H9 (cell line): ENCODE data around the gene GH2. TPM values are rescaled to one million over a fixed set of nuclear protein-coding genes. Genes with fewer than 3 reads are reported as not detected.

ENCODE experiments used
- DNase-seq: peaks from one replicate; pipeline ENCODE4 v3.0.0-alpha.2; 2017
- H2AFZ ChIP-seq: one replicate; pipeline ENCODE4 v1.6.1; 2013; ENCODE audit warnings: mild to moderate bottlenecking, low read length, control low read depth, moderate library complexity
- H2AK5ac ChIP-seq: 2 replicates; pipeline ENCODE4 v1.6.1; 2013; ENCODE audit warnings: low read length, control low read depth, mixed read lengths; ENCODE audit not compliant: insufficient read length
- H2BK120ac ChIP-seq: one replicate; pipeline ENCODE4 v1.6.1; 2013; ENCODE audit warnings: low read depth, mild to moderate bottlenecking, low read length, control low read depth, inconsistent platforms; ENCODE audit not compliant: poor library complexity, severe bottlenecking
- H2BK12ac ChIP-seq: 2 replicates; pipeline ENCODE4 v1.6.1; 2013; ENCODE audit warnings: low read length, control low read depth, mixed read lengths, low read depth; ENCODE audit not compliant: insufficient read length
- H2BK15ac ChIP-seq: 2 replicates; pipeline ENCODE4 v1.6.1; 2013; ENCODE audit warnings: low read depth, low read length, control low read depth
- H2BK20ac ChIP-seq: one replicate; pipeline ENCODE4 v1.6.1; 2013; ENCODE audit warnings: low read depth, mild to moderate bottlenecking, low read length, control low read depth, inconsistent platforms; ENCODE audit not compliant: poor library complexity, severe bottlenecking
- H2BK5ac ChIP-seq: 2 replicates; pipeline ENCODE4 v1.6.1; 2013; ENCODE audit warnings: low read length, control low read depth, mixed read lengths; ENCODE audit not compliant: insufficient read length
- H3K14ac ChIP-seq: 2 replicates; pipeline ENCODE4 v1.6.1; 2013; ENCODE audit warnings: low read length, control low read depth; ENCODE audit not compliant: insufficient read depth
- H3K18ac ChIP-seq: 2 replicates; pipeline ENCODE4 v1.6.1; 2013; ENCODE audit warnings: low read depth, mild to moderate bottlenecking, mixed read lengths, low read length, control low read depth; ENCODE audit not compliant: insufficient read length
- H3K23ac ChIP-seq: 2 replicates; pipeline ENCODE4 v1.6.1; 2013; ENCODE audit warnings: low read length, control low read depth, mixed read lengths, low read depth; ENCODE audit not compliant: insufficient read length
- H3K23me2 ChIP-seq: 2 replicates; pipeline ENCODE4 v1.6.1; 2013; ENCODE audit warnings: low read depth, mild to moderate bottlenecking, mixed read lengths, low read length, control low read depth; ENCODE audit not compliant: insufficient read length, poor library complexity, severe bottlenecking
- H3K27ac ChIP-seq: 2 replicates; pipeline ENCODE4 v1.5.1; 2013; ENCODE audit warnings: low read length, control low read depth, mixed read lengths, low read depth; ENCODE audit not compliant: insufficient read length
- H3K27me3 ChIP-seq: 2 replicates; pipeline ENCODE4 v1.6.1; 2013; ENCODE audit warnings: low read length, control low read depth, inconsistent platforms; ENCODE audit not compliant: insufficient read depth
- H3K4ac ChIP-seq: 2 replicates; pipeline ENCODE4 v1.6.1; 2013; ENCODE audit warnings: low read depth, mild to moderate bottlenecking, control low read depth, inconsistent platforms, low read length, moderate library complexity
- H3K4me1 ChIP-seq: 2 replicates; pipeline ENCODE4 v1.6.1; 2013; ENCODE audit warnings: low read length, control low read depth, inconsistent platforms; ENCODE audit not compliant: insufficient read depth
- H3K4me2 ChIP-seq: 2 replicates; pipeline ENCODE4 v1.6.1; 2013; ENCODE audit warnings: low read length, control low read depth, mixed read lengths; ENCODE audit not compliant: insufficient read length, insufficient read depth
- H3K56ac ChIP-seq: 2 replicates; pipeline ENCODE4 v1.6.1; 2013; ENCODE audit warnings: low read depth, mild to moderate bottlenecking, mixed read lengths, low read length, control low read depth; ENCODE audit not compliant: insufficient read length
- H3K79me1 ChIP-seq: 2 replicates; pipeline ENCODE4 v1.6.1; 2013; ENCODE audit warnings: low read depth, mild to moderate bottlenecking, moderate library complexity, low read length, control low read depth, inconsistent platforms; ENCODE audit not compliant: insufficient read depth, poor library complexity, severe bottlenecking
- H3K79me2 ChIP-seq: 2 replicates; pipeline ENCODE4 v1.6.1; 2013; ENCODE audit warnings: low read length, control low read depth, inconsistent platforms; ENCODE audit not compliant: insufficient read depth
- H3K9ac ChIP-seq: 2 replicates; pipeline ENCODE4 v1.6.1; 2013; ENCODE audit warnings: low read length, control low read depth, mixed read lengths; ENCODE audit not compliant: insufficient read length; ENCODE audit errors: extremely low read depth
- H3K9me3 ChIP-seq: one replicate; pipeline ENCODE4 v1.6.1; 2013; ENCODE audit warnings: low read depth, low read length, inconsistent platforms; ENCODE audit not compliant: control insufficient read depth
- H3T11ph ChIP-seq: one replicate; pipeline ENCODE4 v1.6.1; 2013; ENCODE audit warnings: mild to moderate bottlenecking, low read length, control low read depth, inconsistent platforms
- H4K20me1 ChIP-seq: one replicate; pipeline ENCODE4 v1.6.1; 2013; ENCODE audit not compliant: control insufficient read depth, insufficient read length, insufficient read depth
- H4K5ac ChIP-seq: 2 replicates; pipeline ENCODE4 v1.6.1; 2013; ENCODE audit warnings: low read depth, mild to moderate bottlenecking, mixed read lengths, low read length, control low read depth; ENCODE audit not compliant: insufficient read length
- H4K8ac ChIP-seq: replicated peaks from 2 replicates; pipeline ENCODE4 v1.6.1; 2013; ENCODE audit warnings: low read length, control low read depth, mixed read lengths, low read depth; ENCODE audit not compliant: insufficient read length
- H4K91ac ChIP-seq: 2 replicates; pipeline ENCODE4 v1.6.1; 2013; ENCODE audit warnings: low read depth, mild to moderate bottlenecking, moderate library complexity, mixed read lengths, low read length, control low read depth; ENCODE audit not compliant: insufficient read length
- H3K27ac Mint-ChIP-seq, 3 experiments: 2 replicates in 2 of 3; 3 replicates in 1 of 3; pipeline ENCODE4 v1.8.0; 2020 to 2021; ENCODE audit warnings: mixed read lengths in 3 of 3, mild to moderate bottlenecking in 1 of 3, moderate library complexity in 1 of 3
- H3K27me3 Mint-ChIP-seq: 2 replicates; pipeline ENCODE4 v1.8.0; 2021; ENCODE audit warnings: low read depth, mild to moderate bottlenecking, moderate library complexity, mixed read lengths
- H3K36me3 Mint-ChIP-seq, 3 experiments: 2 replicates in 2 of 3; 3 replicates in 1 of 3; pipeline ENCODE4 v1.8.0; 2020 to 2021; ENCODE audit warnings: low read depth in 3 of 3, mixed read lengths in 3 of 3; ENCODE audit not compliant: insufficient read depth in 1 of 3
- H3K4me1 Mint-ChIP-seq, 2 experiments: 2 replicates each; pipeline ENCODE4 v1.8.0; 2020; ENCODE audit warnings: mixed read lengths in 2 of 2
- H3K4me3 Mint-ChIP-seq, 2 experiments: 2 replicates in 1 of 2; 3 replicates in 1 of 2; pipeline ENCODE4 v1.8.0; 2020 to 2021; ENCODE audit warnings: mild to moderate bottlenecking in 2 of 2, mixed read lengths in 2 of 2, moderate library complexity in 1 of 2
- H3K9me3 Mint-ChIP-seq, 2 experiments: 2 replicates in 1 of 2; 3 replicates in 1 of 2; pipeline ENCODE4 v1.8.0; 2020; ENCODE audit warnings: mild to moderate bottlenecking in 2 of 2, mixed read lengths in 2 of 2, moderate library complexity in 1 of 2
- CTCF ChIP-seq: fragments of 200-600 bp; sonication (generic); conservative IDR thresholded peaks from 3 replicates; pipeline ENCODE4 v1.8.0; 2021; ENCODE audit warnings: antibody characterized with exemption, mild to moderate bottlenecking
- WGBS: extraction: QIAGEN DNeasy Blood & Tissue Kit; methylation state at CpG from one replicate; pipeline ENCODE4 v1.1.7; 2013; ENCODE audit warnings: missing lambda C conversion rate, low lambda C conversion rate, mixed read lengths; ENCODE audit not compliant: insufficient read length; ENCODE audit errors: extremely low coverage; 5-methylcytosine and 5-hydroxymethylcytosine counted together
- total RNA-seq: library from RNA; stranded (reverse); gene quantifications from 2 replicates; pipeline ENCODE4 v1.2.1, GENCODE V29; 2021

GH2 gene
- total RNA-seq, 1 experiment from 2014 or later, result 0.77 TPM

DNA sequence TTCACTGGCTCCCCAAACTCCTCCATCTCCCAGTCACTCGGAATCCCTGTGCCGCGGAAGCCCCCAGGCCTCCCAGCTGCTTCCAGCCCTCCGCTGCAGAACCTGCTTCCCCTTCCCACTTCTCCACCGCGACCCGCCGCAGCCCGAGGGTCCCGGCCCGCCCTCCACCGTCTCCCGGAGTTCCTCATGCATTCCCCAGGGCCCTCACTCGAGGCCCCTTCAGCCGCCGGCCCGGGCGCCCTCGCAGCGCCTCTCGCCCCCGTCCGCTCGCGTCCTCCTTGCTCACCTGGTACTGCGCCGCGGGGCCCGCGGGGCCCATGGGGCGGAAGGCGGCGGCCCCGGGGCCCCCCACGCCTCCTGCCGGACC is 39.6 kb downstream of the GH2 start:
- Histone ChIP-seq H3K79me2 (peaks cover 3% of the 10 kb centered on the region; the same call in 1 of the 2 replicates), H3K9ac (peak overlapping the region; percentile 48), H4K20me1 (no peaks in the 10 kb centered on the region), H2BK120ac (no peak overlapping the region), H3T11ph (no peak overlapping the region), H3K4me1 (no peaks in the 10 kb centered on the region; the same call in 1 of the 2 replicates), H2AFZ (no peak overlapping the region), H2AK5ac (no peak overlapping the region), H3K18ac (no peak overlapping the region), H3K4ac (no peak overlapping the region), H3K27ac (no peak overlapping the region), H2BK5ac (no peak overlapping the region), H2BK12ac (no peak overlapping the region), H3K23me2 (peaks cover 10% of the 10 kb centered on the region), H4K5ac (no peak overlapping the region), H3K14ac (peak overlapping the region; percentile 70), H4K8ac (no peak overlapping the region), H4K91ac (no peak overlapping the region), H3K79me1 (peaks cover 3% of the 10 kb centered on the region), H3K9me3 (no peaks in the 10 kb centered on the region), H3K56ac (no peak overlapping the region), H2BK20ac (no peak overlapping the region), H3K27me3 (no peaks in the 10 kb centered on the region; the same call in 1 of the 2 replicates), H2BK15ac (no peak overlapping the region), H3K4me2 (peak overlapping the region; percentile 64), H3K23ac (no peak overlapping the region)
- peaks cover 22 to 40% of the 10 kb centered on the region in 2 experiments for H3K4me1 Mint-ChIP-seq
- peak overlapping the region; percentile 87 to 96 (median 96) for H3K27ac Mint-ChIP-seq
- H3K27me3 Mint-ChIP-seq, result peaks cover 19% of the 10 kb centered on the region
- no peak for DNase-seq
- no CpG with 5 or more reads among the region's 36 CpGs for WGBS
- H3K4me3 Mint-ChIP-seq, result peak overlapping the region; percentile 96
- no peaks in the 10 kb centered on the region for H3K9me3 Mint-ChIP-seq
- TF ChIP-seq CTCF, result no peak
- H3K36me3 Mint-ChIP-seq, result peaks cover under 1 to 8% (median 1%) of the 10 kb centered on the region in 3 experiments; a peak in 5 of 7 replicates
